GM19324 (cell line): ENCODE results near the gene GINS1.

Source experiments
- ATAC-seq: cut with Tn5 transposase; IDR thresholded peaks from one replicate; pipeline ENCODE4 v1.9.1; 2021; ENCODE audit warnings: mild to moderate bottlenecking, moderate library complexity; ENCODE audit not compliant: unreplicated experiment, low FRiP score

GINS1 gene

DNA sequence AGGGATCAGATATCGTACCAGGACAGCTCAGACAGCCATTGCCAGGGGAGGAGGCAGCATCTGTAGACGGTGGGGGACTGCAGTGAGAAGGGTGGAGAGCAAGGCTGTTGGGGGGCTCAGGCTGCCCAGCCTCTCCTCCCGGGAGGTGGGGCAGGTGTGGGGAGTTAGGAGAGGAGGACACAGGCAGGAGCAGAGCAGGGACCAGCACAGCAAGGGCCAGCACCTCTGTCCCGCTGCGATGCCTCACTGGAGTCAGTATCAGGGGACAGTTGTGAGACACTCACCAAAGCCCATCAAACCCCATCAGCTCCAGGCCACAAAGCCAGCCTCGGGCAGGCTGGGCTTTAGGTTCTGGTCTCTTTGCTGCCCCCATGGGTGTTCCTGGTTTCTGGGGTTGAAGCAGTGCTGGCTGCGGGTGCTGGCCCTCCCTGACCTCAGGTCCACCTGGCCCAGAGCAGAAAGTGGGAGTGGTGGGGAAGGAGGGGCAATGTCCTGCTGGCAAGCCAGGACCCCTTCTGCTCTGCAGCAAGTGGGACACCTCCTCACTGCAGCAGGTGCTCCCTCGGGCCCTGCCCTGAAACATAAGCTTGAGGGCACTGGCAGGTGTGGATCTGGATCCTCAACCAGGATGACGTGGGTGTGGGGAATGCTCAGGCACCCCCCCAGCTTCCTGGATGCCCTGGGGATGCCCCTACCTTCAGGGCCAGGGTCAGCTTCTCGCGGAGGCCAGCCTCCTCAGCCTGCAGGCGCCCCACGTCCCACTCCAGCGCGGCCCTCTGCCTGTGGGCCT is 83.4 kb downstream of the GINS1 start:
- no peak for ATAC-seq

DNA sequence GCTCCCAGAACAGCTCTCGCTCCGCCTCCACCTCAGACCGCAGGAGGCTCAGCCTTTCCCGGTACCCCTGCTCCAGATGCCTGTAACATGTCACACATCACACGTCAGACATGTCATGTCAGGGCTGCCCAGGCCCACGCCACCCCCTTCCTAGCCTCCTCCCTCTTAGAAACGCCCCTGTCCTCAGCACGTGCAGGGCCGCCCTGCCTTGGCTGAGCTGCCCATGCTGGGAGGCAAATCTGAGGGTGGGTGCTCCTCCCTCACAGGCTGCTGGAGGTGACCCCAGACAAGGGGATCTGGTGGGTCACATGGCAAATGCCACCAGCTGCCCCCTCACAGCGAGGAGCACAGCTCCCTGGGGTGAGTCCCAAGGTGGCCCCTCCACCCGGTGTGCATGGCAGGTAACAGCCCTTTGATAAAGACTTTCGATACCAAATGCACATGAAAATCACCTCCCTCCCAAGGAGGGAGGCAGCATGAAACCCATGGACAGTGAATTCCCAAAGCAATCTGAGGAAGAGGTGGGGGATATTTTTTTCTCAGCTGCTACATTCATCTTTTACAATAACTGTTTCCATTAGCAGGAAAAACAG is 84.1 kb downstream of the GINS1 start:
- ATAC-seq = no peak

DNA sequence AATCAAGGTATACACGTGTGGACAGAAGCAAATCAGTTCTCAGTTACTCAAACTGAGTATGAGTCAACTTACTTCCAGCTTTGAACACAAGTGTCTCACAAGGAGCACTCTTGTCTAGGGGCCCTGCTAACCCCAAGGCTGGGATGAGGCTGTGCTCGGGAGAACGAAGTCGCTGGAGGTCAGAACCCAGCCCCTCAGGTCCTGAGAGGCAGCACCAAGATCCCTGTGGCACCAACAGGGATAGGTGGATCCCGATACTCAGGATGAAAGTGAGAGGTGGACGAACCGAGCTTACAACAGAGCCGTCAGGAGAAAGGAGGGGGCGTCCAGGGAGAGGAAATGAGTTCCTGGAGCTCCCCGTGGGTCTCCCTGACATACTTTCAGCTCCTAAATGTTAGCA is 85.7 kb downstream of the GINS1 start:
- no peak for ATAC-seq

DNA sequence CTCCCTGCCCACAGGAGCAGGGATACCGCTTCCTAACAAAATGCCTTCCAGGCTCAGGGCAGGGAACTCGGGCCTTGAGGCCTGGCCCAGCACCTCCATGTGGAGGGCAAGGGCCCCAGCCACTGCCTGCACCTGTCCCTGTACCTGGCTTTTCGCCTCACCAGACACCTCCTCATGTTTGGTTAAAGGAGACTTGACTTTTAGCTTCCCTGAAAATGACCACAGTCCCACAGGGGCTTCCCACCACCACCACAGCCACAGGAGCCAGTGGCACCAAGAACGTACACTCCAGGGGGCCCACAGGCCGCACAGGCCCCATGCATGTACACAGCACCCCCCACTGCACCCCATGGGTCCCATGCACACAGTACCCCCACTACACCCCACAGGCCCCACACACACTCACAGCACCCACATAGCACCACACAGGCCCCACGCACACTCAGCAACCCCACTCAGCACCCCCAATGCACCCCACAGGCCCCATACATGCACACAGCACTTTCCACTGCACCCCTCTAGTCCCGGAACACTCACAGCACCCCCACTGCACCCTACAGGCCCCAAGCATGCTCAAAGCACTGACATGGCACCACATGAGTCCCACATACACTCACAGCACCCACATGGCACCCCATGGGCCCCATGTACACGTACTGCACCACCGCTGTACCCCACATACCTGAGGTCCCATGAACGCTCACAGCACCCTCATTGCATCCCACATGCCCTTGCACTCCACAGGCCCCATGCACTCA is 86.5 kb downstream of the GINS1 start:
- ATAC-seq = no peak

DNA sequence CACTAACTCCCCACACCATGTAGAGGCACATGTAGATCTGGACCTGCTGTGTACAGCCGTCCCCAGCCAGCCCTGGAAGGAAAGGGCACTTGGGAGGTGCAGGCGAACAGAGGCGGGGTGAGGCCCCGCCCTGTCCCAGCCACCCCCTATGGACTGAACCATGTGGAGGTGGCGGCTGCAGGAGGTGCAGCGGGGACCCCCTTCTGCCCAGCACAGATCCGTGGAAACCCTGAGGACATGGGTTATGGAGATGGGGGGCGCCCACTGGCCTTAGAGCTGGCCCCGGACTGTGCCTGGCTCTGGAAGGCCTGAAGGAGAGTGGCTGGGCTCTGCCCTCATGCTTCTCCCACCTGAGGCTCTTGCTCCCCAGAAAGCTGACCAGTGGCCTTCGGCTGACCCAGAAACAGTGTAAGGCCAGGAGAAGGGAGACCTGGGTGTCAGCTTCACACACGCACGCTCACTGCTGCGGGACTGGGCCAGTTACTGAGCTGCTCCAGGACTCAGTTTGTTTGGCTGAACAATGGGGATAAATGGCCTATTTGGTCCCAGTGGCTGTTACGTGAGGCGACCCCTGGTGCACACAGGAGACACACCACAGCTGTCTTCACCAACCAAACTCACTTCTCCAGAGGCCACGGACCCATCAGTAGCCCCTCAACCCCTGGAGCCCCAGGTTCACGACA is 87.2 kb downstream of the GINS1 start:
- ATAC-seq = no peak

DNA sequence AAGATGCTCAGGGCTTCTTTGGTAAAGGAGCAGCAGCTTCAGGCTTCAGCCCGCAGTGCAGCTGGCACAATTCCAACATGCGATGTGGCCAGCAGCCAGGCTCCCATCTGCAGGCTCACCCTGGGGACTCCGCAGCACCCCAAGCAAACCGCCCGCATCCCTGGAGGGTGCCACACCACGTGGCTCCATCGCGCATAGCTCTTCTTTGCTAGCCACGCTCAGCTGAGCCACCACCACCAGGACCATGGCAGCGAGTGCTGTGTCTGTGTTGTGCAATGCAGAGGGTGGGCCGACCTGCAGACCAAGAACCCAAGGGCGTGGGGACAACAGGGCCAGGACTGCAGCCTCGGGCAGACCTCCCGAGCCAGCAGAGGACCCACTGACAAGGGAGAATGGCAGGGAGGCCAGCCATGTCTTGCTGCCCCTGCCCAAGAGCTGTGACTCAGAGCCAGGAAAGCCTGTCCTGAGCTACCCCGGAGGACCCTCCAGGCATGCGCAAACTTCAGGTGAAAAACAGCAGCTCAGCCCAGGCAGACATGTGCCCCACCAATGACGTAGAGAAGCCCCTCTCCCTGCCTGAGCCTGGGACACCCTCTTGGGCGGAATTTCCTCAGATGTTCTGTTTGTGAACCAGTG is 87.8 kb downstream of the GINS1 start:
- ATAC-seq = no peak

DNA sequence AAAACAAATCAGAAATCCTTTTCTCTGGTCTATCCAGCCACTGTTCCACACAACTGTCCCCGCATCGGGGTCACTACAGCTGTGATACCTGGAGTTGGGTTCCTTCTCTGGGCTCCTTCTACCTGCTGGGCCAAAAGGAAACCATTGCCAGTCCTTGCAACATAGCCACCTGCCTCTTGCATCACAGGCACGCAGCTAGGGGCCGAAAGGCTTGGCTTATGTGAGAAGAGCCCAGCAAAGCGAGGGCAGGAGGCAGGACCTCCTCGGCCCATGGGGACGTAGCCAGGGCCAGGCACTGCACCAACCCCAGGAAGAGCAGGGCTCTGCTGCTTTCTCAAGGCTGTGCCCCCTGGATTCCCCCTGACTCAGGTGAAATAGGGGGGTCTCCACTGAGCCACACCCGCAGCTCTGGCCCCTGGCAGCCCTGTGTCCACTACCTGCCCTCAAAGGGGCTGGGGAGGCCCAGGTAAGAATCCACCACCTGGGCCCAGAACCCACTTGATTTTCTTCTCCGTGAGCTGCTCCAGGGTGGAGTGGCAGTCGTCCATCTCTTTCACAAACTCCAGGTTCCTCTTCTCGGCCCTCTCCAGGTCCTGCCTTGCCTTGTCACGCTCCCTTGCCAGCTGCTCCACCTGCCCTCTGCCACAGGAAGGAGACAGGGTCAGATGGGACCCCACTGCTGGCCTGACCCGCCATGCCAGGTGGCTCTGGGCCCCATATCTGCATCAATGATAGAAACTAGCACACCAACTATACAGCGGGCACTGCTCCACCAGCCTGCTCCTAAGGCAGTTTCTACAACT is 88.9 kb downstream of the GINS1 start:
- ATAC-seq = no peak

DNA sequence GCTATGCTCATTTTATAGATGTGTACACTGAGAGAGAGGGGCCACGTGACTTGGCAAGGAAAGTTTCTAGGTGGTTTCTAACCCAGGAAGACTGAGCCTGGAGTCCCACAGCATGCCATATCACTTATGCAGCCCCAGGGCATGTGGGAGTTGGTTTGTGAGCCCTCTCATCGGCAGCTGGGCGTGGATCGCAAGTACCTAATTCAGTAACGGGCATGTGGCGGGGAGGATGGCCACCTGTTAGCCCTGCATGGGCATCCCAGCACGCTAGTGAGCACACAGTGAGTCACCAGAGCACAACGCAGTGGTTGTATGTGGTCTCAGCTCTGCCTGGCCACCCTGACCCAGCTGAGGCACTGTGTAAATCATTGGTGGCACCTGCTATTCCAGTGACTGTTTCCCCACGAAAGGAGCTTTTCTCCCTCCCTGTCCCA is 89.5 kb downstream of the GINS1 start:
- no peak for ATAC-seq

DNA sequence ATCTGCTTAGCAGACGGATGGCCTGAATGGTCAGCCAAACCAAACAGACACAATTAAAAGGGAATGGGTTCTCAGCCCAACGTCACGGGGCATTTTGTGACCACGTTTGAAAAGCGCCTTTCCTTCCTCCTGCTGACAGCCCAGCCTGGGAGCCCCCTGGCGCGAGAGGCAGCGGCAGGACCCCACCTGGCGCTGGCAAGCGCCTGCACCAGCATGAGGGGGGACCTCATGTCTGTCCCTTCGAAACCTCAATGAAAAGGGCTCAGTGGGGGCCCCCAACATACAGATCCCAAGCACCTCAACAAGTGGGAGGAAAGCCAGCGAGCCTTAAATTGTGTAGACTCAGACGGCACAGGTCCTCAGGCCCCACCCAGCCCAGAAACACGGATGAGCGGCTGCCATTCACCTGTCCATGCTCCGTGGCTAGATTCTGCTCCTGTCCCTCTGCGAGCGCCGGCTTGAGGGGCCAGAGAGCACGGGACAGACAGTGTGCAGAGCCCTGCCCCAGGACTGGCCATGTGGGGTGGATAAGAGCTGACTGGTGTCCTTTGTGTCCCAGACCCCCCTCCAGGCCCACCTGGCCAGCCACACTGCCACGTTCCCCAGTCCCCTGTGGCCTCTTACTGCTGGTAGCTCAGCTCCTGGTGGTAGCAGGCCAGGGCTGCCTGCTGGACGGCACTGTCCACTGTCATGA is 90.3 kb downstream of the GINS1 start:
- ATAC-seq = no peak
